ENCODE data around the gene AVPR2.

AVPR2 gene

GRCh38 chrX:153865685-153866084 lies 38.8 kb upstream of the AVPR2 start:
- Histone ChIP-seq H3K27ac (ENCODE audit: low read length) (no peak overlapping the region), H3K36me3 (ENCODE audit: insufficient read depth, low read length) (no peaks in the 10 kb centered on the region), H3K79me2 (ENCODE audit: insufficient read depth, low read length) (no peaks in the 10 kb centered on the region), H3K4me1 (ENCODE audit: insufficient read depth, low read length) (no peaks in the 10 kb centered on the region), H3K4me2 (ENCODE audit: insufficient read depth, low read length) (no peak overlapping the region), H4K20me1 (ENCODE audit: insufficient read depth, low read length) (no peaks in the 10 kb centered on the region), H3K4me3 (ENCODE audit: low read depth in 1 of 2, low read length in 2 of 2) (no peak overlapping the region), H2AFZ (ENCODE audit: low read depth, low read length) (no peak overlapping the region), H3K9ac (ENCODE audit: low read depth, low read length) (no peak overlapping the region), H3K27me3 (ENCODE audit: insufficient read depth, low read length, poor library complexity) (no peaks in the 10 kb centered on the region), H3K9me3 (ENCODE audit: insufficient read depth, low read length, severe bottlenecking) (no peaks in the 10 kb centered on the region)
- DNase-seq (no peak), ATAC-seq (ENCODE audit: insufficient read depth, low read depth) (no peak)
- TF ChIP-seq CTCF (IDR thresholded peaks at IDR 0.05; ENCODE audit: borderline replicate concordance, extremely low read depth, low read length, poor library complexity, severe bottlenecking) (no peak), EZH2 (IDR thresholded peaks at IDR 0.05; ENCODE audit: borderline replicate concordance, low read depth, low read length, severe bottlenecking) (no peak)

- Histone ChIP-seq H3K36me3 (ENCODE audit: insufficient read depth, low read length) (no peaks in the 10 kb centered on the region), H3K9ac (ENCODE audit: low read depth, low read length) (no peak overlapping the region), H4K20me1 (ENCODE audit: insufficient read depth, low read length) (no peaks in the 10 kb centered on the region), H3K9me3 (ENCODE audit: insufficient read depth, low read length, severe bottlenecking) (no peaks in the 10 kb centered on the region), H3K79me2 (ENCODE audit: insufficient read depth, low read length) (no peaks in the 10 kb centered on the region), H2AFZ (ENCODE audit: low read depth, low read length) (no peak overlapping the region), H3K4me1 (ENCODE audit: insufficient read depth, low read length) (no peaks in the 10 kb centered on the region), H3K4me2 (ENCODE audit: insufficient read depth, low read length) (no peak overlapping the region), H3K27ac (ENCODE audit: low read length) (no peak overlapping the region), H3K4me3 (ENCODE audit: low read depth in 1 of 2, low read length in 2 of 2) (no peak overlapping the region), H3K27me3 (ENCODE audit: insufficient read depth, low read length, poor library complexity) (no peaks in the 10 kb centered on the region)
- ATAC-seq (ENCODE audit: insufficient read depth, low read depth) (no peak), DNase-seq (no peak)
- TF ChIP-seq EZH2 (IDR thresholded peaks at IDR 0.05; ENCODE audit: borderline replicate concordance, low read depth, low read length, severe bottlenecking) (no peak), CTCF (IDR thresholded peaks at IDR 0.05; ENCODE audit: borderline replicate concordance, extremely low read depth, low read length, poor library complexity, severe bottlenecking) (no peak)
These were observed 38.0 kb upstream of the AVPR2 start for GRCh38 chrX:153866302-153867019.

- H3K9ac ChIP-seq (ENCODE audit: low read depth, low read length): no peak overlapping the region
- no peaks in the 10 kb centered on the region for H3K4me1 ChIP-seq (ENCODE audit: insufficient read depth, low read length)
- no peaks in the 10 kb centered on the region for H4K20me1 ChIP-seq (ENCODE audit: insufficient read depth, low read length)
- no peak overlapping the region for H2AFZ ChIP-seq (ENCODE audit: low read depth, low read length)
- no peak for ATAC-seq (ENCODE audit: insufficient read depth, low read depth)
- no peaks in the 10 kb centered on the region for H3K79me2 ChIP-seq (ENCODE audit: insufficient read depth, low read length)
- no peak overlapping the region for H3K27ac ChIP-seq (ENCODE audit: low read length)
- TF ChIP-seq EZH2 (IDR thresholded peaks at IDR 0.05; ENCODE audit: borderline replicate concordance, low read depth, low read length, severe bottlenecking) (no peak), CTCF (IDR thresholded peaks at IDR 0.05; ENCODE audit: borderline replicate concordance, extremely low read depth, low read length, poor library complexity, severe bottlenecking) (no peak)
- H3K27me3 ChIP-seq (ENCODE audit: insufficient read depth, low read length, poor library complexity): no peaks in the 10 kb centered on the region
- H3K4me2 ChIP-seq (ENCODE audit: insufficient read depth, low read length): no peak overlapping the region
- no peaks in the 10 kb centered on the region for H3K36me3 ChIP-seq (ENCODE audit: insufficient read depth, low read length)
- DNase-seq: no peak
- H3K4me3 ChIP-seq (ENCODE audit: low read depth in 1 of 2, low read length in 2 of 2): no peak overlapping the region
- H3K9me3 ChIP-seq (ENCODE audit: insufficient read depth, low read length, severe bottlenecking): no peaks in the 10 kb centered on the region
These were observed 37.3 kb upstream of the AVPR2 start for GRCh38 chrX:153867139-153867538.

Data from DND-41 (cell line).